Fibroblast of lung (primary cell): Measurements from ENCODE around the gene PFN3.
A peak's percentile ranks its signal among the peaks of the same experiment; 100 is the strongest.

Experiments used
- EZH2 ChIP-seq: IDR thresholded peaks from 2 replicates; pipeline ENCODE4 v1.5.1; 2012; ENCODE audit warnings: low read length, control low read depth, mild to moderate bottlenecking; ENCODE audit errors: missing control alignments
- TF ChIP-seq, protein P1 (sequence below), 2 donors: IDR thresholded peaks in 1 of 2; conservative IDR thresholded peaks in 1 of 2; 1 replicate in 1 of 2; 2 replicates in 1 of 2; pipeline ENCODE4 v1.5.1; 2011 to 2012; ENCODE audit warnings: low read length in 2 of 2, control low read depth in 1 of 2, inconsistent platforms in 1 of 2, low read depth in 1 of 2, mild to moderate bottlenecking in 1 of 2

GRCh38 chr5:177371120-177372033 is 29.1 kb downstream of the PFN3 start:
- TF ChIP-seq, protein P1, sequence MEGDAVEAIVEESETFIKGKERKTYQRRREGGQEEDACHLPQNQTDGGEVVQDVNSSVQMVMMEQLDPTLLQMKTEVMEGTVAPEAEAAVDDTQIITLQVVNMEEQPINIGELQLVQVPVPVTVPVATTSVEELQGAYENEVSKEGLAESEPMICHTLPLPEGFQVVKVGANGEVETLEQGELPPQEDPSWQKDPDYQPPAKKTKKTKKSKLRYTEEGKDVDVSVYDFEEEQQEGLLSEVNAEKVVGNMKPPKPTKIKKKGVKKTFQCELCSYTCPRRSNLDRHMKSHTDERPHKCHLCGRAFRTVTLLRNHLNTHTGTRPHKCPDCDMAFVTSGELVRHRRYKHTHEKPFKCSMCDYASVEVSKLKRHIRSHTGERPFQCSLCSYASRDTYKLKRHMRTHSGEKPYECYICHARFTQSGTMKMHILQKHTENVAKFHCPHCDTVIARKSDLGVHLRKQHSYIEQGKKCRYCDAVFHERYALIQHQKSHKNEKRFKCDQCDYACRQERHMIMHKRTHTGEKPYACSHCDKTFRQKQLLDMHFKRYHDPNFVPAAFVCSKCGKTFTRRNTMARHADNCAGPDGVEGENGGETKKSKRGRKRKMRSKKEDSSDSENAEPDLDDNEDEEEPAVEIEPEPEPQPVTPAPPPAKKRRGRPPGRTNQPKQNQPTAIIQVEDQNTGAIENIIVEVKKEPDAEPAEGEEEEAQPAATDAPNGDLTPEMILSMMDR (conservative IDR thresholded peaks at IDR 0.05 in 1 of 2, IDR thresholded peaks at IDR 0.05 in 1 of 2; ENCODE audit: low read depth in 1 of 2, low read length in 2 of 2) = peak in 1 of 2 donors; percentile 4
- TF ChIP-seq EZH2 = no peak
